Mononuclear cell (primary cell): ENCODE measurements around the gene F12. TPM values are rescaled to one million over a fixed set of nuclear protein-coding genes. Genes with fewer than 3 reads are reported as not detected.
"Not testable (repeated sequence)": the region's sequence is repeated elsewhere in the genome, so short reads cannot be mapped to it uniquely, and the experiment has no call there.

ENCODE experiments used
- H3K27me3 ChIP-seq: 2 replicates; pipeline ENCODE4 v1.6.0; 2011; ENCODE audit warnings: low read length, control low read depth; ENCODE audit not compliant: insufficient read depth
- H3K4me1 ChIP-seq: 2 replicates; pipeline ENCODE4 v1.5.1; 2011; ENCODE audit warnings: mild to moderate bottlenecking, low read length, control low read depth; ENCODE audit not compliant: insufficient read depth
- H3K4me3 ChIP-seq: 2 replicates; pipeline ENCODE4 v1.5.1; 2011; ENCODE audit warnings: mild to moderate bottlenecking, low read length, moderate library complexity
- H3K9me3 ChIP-seq: 2 replicates; pipeline ENCODE4 v1.5.1; 2011; ENCODE audit warnings: low read depth, mild to moderate bottlenecking, control low read depth, low read length
- total RNA-seq: library from RNA; depleted of rRNA; stranded (reverse); fragments of >200 nt; gene quantifications from one replicate; pipeline ENCODE4 v1.2.3, GENCODE V29; 2012

F12 gene
- total RNA-seq, 1 donor: 0.52 TPM

- no peaks in the 10 kb centered on the region for H3K27me3 ChIP-seq
- no peaks in the 10 kb centered on the region for H3K4me1 ChIP-seq
- no peak overlapping the region for H3K4me3 ChIP-seq
- H3K9me3 ChIP-seq: no peaks in the 10 kb centered on the region
Observed at GRCh38 chr5:177378884-177379883, 30.2 kb downstream of the F12 start.

GRCh38 chr5:177377851-177378776 is 31.2 kb downstream of the F12 start:
- Histone ChIP-seq H3K4me1 (peaks cover 10% of the 10 kb centered on the region), H3K27me3 (no peaks in the 10 kb centered on the region), H3K4me3 (no peak overlapping the region), H3K9me3 (no peaks in the 10 kb centered on the region)

GRCh38 chr5:177376107-177376506 is 33.3 kb downstream of the F12 start:
- Histone ChIP-seq H3K9me3 (no peaks in the 10 kb centered on the region), H3K4me3 (no peak overlapping the region), H3K4me1 (peaks cover 30% of the 10 kb centered on the region), H3K27me3 (no peaks in the 10 kb centered on the region)

GRCh38 chr5:177375516-177375915 is 33.8 kb downstream of the F12 start:
- not testable (repeated sequence) for H3K27me3 ChIP-seq, H3K9me3 ChIP-seq, H3K4me3 ChIP-seq
- H3K4me1 ChIP-seq: peaks cover 31% of the 10 kb centered on the region

GRCh38 chr5:177374211-177374610 is 35.2 kb downstream of the F12 start:
- Histone ChIP-seq H3K4me1 (peaks cover 44% of the 10 kb centered on the region), H3K4me3 (no peak overlapping the region), H3K9me3 (no peaks in the 10 kb centered on the region), H3K27me3 (no peaks in the 10 kb centered on the region)

GRCh38 chr5:177373806-177374205 is 35.6 kb downstream of the F12 start:
- Histone ChIP-seq H3K4me3 (no peak overlapping the region), H3K9me3 (no peaks in the 10 kb centered on the region), H3K27me3 (no peaks in the 10 kb centered on the region), H3K4me1 (peaks cover 46% of the 10 kb centered on the region)

- peaks cover 46% of the 10 kb centered on the region for H3K4me1 ChIP-seq
- H3K27me3 ChIP-seq: no peaks in the 10 kb centered on the region
- H3K4me3 ChIP-seq: no peak overlapping the region
- H3K9me3 ChIP-seq: no peaks in the 10 kb centered on the region
Observed at GRCh38 chr5:177372910-177373309, 36.5 kb downstream of the F12 start.

- no peaks in the 10 kb centered on the region for H3K9me3 ChIP-seq
- H3K4me1 ChIP-seq: peaks cover 46% of the 10 kb centered on the region
- H3K27me3 ChIP-seq: no peaks in the 10 kb centered on the region
- H3K4me3 ChIP-seq: no peak overlapping the region
Observed at GRCh38 chr5:177372034-177372896, 37.1 kb downstream of the F12 start.

GRCh38 chr5:177371120-177372033 is 38.0 kb downstream of the F12 start:
- H3K4me3 ChIP-seq: no peak overlapping the region
- H3K27me3 ChIP-seq: no peaks in the 10 kb centered on the region
- H3K4me1 ChIP-seq: peaks cover 46% of the 10 kb centered on the region
- H3K9me3 ChIP-seq: no peaks in the 10 kb centered on the region

- Histone ChIP-seq H3K27me3 (no peaks in the 10 kb centered on the region), H3K9me3 (no peaks in the 10 kb centered on the region), H3K4me1 (peaks cover 50% of the 10 kb centered on the region), H3K4me3 (no peak overlapping the region)
Observed at GRCh38 chr5:177370488-177371119, 38.8 kb downstream of the F12 start.

GRCh38 chr5:177369645-177370440 is 39.5 kb downstream of the F12 start:
- Histone ChIP-seq H3K4me1 (peaks cover 50% of the 10 kb centered on the region), H3K9me3 (no peaks in the 10 kb centered on the region), H3K4me3 (no peak overlapping the region), H3K27me3 (no peaks in the 10 kb centered on the region)

GRCh38 chr5:177368869-177369644 is 40.3 kb downstream of the F12 start:
- H3K4me3 ChIP-seq: no peak overlapping the region
- no peaks in the 10 kb centered on the region for H3K9me3 ChIP-seq
- H3K4me1 ChIP-seq: peaks cover 58% of the 10 kb centered on the region
- no peaks in the 10 kb centered on the region for H3K27me3 ChIP-seq
